HepG2 (cell line): Measurements from ENCODE around the gene CYP4F2. TPM values are rescaled to one million over a fixed set of nuclear protein-coding genes. Genes with fewer than 3 reads are reported as not detected.

ENCODE experiments used
- CAMTA2 ChIP-seq: sonication (generic); formaldehyde crosslinking; IDR thresholded peaks from 2 replicates; pipeline ENCODE4 v1.4.0; 2020; ENCODE audit warnings: mild to moderate bottlenecking, missing genetic modification reagents, borderline replicate concordance
- CEBPZ ChIP-seq: IDR thresholded peaks from 2 replicates; pipeline ENCODE4 v1.6.1; 2012; ENCODE audit warnings: low read length, improper control_type of control experiment
- FIP1L1 ChIP-seq: fragments of 200-400 bp; formaldehyde crosslinking; IDR thresholded peaks from 2 replicates; pipeline ENCODE4 v1.6.1; 2018; ENCODE audit warnings: low read depth, mild to moderate bottlenecking, low read length, moderate library complexity, borderline replicate concordance; ENCODE audit not compliant: insufficient read depth
- FOSL2 ChIP-seq: sonication (generic); formaldehyde crosslinking; IDR thresholded peaks from 2 replicates; pipeline ENCODE4 v1.4.0; 2020; ENCODE audit warnings: missing genetic modification reagents
- MYNN ChIP-seq: sonication (generic); formaldehyde crosslinking; IDR thresholded peaks from 2 replicates; pipeline ENCODE4 v1.4.0; 2020; ENCODE audit warnings: mild to moderate bottlenecking, low read depth, missing genetic modification reagents
- RAD51 ChIP-seq: fragments of 450-650 bp; IDR thresholded peaks from 2 replicates; pipeline ENCODE4 v1.6.1; 2016; ENCODE audit warnings: borderline replicate concordance
- RFXAP ChIP-seq: sonication (generic); formaldehyde crosslinking; IDR thresholded peaks from 2 replicates; pipeline ENCODE4 v1.4.0; 2020; ENCODE audit warnings: missing genetic modification reagents, borderline replicate concordance
- ZFP91 ChIP-seq: sonication (generic); formaldehyde crosslinking; IDR thresholded peaks from 2 replicates; pipeline ENCODE4 v1.9.0; 2022; ENCODE audit warnings: missing genetic modification reagents, mild to moderate bottlenecking, borderline replicate concordance
- ZNF205 ChIP-seq: IDR thresholded peaks from 2 replicates; pipeline ENCODE4 v1.6.1; 2018; ENCODE audit warnings: missing biosample characterization, missing genetic modification reagents
- ZNF232 ChIP-seq: sonication (generic); formaldehyde crosslinking; IDR thresholded peaks from 2 replicates; pipeline ENCODE4 v1.4.0; 2020; ENCODE audit warnings: missing genetic modification reagents, borderline replicate concordance
- ZNF337 ChIP-seq: sonication (generic); formaldehyde crosslinking; IDR thresholded peaks from 2 replicates; pipeline ENCODE4 v1.5.1; 2020; ENCODE audit warnings: missing genetic modification reagents, low read depth, mild to moderate bottlenecking, borderline replicate concordance
- ZNF792 ChIP-seq: IDR thresholded peaks from 2 replicates; pipeline ENCODE4 v1.6.1; 2016
- ZSCAN29 ChIP-seq: sonication (generic); formaldehyde crosslinking; conservative IDR thresholded peaks from 2 replicates; pipeline ENCODE4 v1.4.0; 2020; ENCODE audit warnings: mild to moderate bottlenecking, missing genetic modification reagents
- polyA plus RNA-seq, 8 experiments: library from polyadenylated mRNA; depleted of rRNA in 3 of 8; stranded (reverse) in 7 of 8; unstranded in 1 of 8; fragments of >200 nt; fragmentation: Illumina TruSeq in 4 of 8; extraction: Trizol in 4 of 8; gene quantifications; 2 replicates each; pipeline versions ENCODE4 v1.2.1 to v1.2.3, GENCODE V29; 2011 to 2016; ENCODE audit warnings: low read depth in 4 of 8, missing spikeins in 1 of 8, mixed read lengths in 1 of 8; ENCODE audit not compliant: insufficient read depth in 1 of 8
- total RNA-seq, 5 experiments: library from RNA; depleted of rRNA; stranded (reverse); fragments of >200 nt; fragmentation: Illumina TruSeq; extraction: Trizol; gene quantifications; 2 replicates each; pipeline ENCODE4 v1.2.3, GENCODE V29; 2016; ENCODE audit warnings: low read depth in 1 of 5
- TF ChIP-seq, protein P1 (sequence below): sonication (generic); formaldehyde crosslinking; conservative IDR thresholded peaks from 2 replicates; pipeline ENCODE4 v1.4.0; 2020; ENCODE audit warnings: missing genetic modification reagents
- TF ChIP-seq, protein P2 (sequence below): sonication (generic); formaldehyde crosslinking; conservative IDR thresholded peaks from 2 replicates; pipeline ENCODE4 v1.4.0; 2020; ENCODE audit warnings: missing genetic modification reagents
- TF ChIP-seq, protein P3 (sequence below): IDR thresholded peaks from 2 replicates; pipeline ENCODE4 v1.6.1; 2012; ENCODE audit warnings: inconsistent platforms
- TF ChIP-seq, protein P4 (sequence below): sonication (generic); formaldehyde crosslinking; IDR thresholded peaks from 2 replicates; pipeline ENCODE4 v1.4.0; 2020; ENCODE audit warnings: missing genetic modification reagents, borderline replicate concordance

Gene CYP4F2
- total and polyA plus RNA-seq, 2 of the 13 experiments (the other 11 are each of a cell fraction or from before 2014, with no cell fraction given), result 3.7 to 3.9 TPM

- TF ChIP-seq, protein P1, sequence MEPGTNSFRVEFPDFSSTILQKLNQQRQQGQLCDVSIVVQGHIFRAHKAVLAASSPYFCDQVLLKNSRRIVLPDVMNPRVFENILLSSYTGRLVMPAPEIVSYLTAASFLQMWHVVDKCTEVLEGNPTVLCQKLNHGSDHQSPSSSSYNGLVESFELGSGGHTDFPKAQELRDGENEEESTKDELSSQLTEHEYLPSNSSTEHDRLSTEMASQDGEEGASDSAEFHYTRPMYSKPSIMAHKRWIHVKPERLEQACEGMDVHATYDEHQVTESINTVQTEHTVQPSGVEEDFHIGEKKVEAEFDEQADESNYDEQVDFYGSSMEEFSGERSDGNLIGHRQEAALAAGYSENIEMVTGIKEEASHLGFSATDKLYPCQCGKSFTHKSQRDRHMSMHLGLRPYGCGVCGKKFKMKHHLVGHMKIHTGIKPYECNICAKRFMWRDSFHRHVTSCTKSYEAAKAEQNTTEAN, result no peak
- TF ChIP-seq ZNF232 (CRISPR knock-in tag) (no peak), ZNF205 (CRISPR knock-in tag) (no peak), CEBPZ (no peak), RAD51 (no peak), ZFP91 (peak; percentile 75), ZSCAN29 (CRISPR knock-in tag) (0 out of 2 replicates have a peak, but pooled peaks have one; percentile 34), FOSL2 (CRISPR knock-in tag) (no peak), FIP1L1 (no peak), RFXAP (CRISPR knock-in tag) (no peak), ZNF792 (CRISPR knock-in tag) (peak; percentile 17; the same call in 1 of the 2 replicates), CAMTA2 (CRISPR knock-in tag) (no peak), MYNN (CRISPR knock-in tag) (no peak), ZNF337 (CRISPR knock-in tag) (no peak)
- TF ChIP-seq, protein P2, sequence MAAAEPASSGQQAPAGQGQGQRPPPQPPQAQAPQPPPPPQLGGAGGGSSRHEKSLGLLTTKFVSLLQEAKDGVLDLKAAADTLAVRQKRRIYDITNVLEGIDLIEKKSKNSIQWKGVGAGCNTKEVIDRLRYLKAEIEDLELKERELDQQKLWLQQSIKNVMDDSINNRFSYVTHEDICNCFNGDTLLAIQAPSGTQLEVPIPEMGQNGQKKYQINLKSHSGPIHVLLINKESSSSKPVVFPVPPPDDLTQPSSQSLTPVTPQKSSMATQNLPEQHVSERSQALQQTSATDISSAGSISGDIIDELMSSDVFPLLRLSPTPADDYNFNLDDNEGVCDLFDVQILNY (CRISPR knock-in tag), result no peak
- TF ChIP-seq, protein P3, sequence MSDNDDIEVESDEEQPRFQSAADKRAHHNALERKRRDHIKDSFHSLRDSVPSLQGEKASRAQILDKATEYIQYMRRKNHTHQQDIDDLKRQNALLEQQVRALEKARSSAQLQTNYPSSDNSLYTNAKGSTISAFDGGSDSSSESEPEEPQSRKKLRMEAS, result 0 out of 2 replicates have a peak, but pooled peaks have one; percentile 8
- TF ChIP-seq, protein P4, sequence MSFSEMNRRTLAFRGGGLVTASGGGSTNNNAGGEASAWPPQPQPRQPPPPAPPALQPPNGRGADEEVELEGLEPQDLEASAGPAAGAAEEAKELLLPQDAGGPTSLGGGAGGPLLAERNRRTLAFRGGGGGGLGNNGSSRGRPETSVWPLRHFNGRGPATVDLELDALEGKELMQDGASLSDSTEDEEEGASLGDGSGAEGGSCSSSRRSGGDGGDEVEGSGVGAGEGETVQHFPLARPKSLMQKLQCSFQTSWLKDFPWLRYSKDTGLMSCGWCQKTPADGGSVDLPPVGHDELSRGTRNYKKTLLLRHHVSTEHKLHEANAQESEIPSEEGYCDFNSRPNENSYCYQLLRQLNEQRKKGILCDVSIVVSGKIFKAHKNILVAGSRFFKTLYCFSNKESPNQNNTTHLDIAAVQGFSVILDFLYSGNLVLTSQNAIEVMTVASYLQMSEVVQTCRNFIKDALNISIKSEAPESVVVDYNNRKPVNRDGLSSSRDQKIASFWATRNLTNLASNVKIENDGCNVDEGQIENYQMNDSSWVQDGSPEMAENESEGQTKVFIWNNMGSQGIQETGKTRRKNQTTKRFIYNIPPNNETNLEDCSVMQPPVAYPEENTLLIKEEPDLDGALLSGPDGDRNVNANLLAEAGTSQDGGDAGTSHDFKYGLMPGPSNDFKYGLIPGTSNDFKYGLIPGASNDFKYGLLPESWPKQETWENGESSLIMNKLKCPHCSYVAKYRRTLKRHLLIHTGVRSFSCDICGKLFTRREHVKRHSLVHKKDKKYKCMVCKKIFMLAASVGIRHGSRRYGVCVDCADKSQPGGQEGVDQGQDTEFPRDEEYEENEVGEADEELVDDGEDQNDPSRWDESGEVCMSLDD (CRISPR knock-in tag), result no peak
These were observed 36.6 kb upstream of the CYP4F2 start, which contains the start of gene CYP4F11 (continued) for GRCh38 chr19:15934332-15935078.
